HEK293 (cell line): Measurements from ENCODE around the gene ARHGAP26.

Experiments
- CTCF ChIA-PET: fragments of 350-600 bp; formaldehyde crosslinking; extraction: SDS; loops from one replicate; lab custom pipeline; 2021; ENCODE audit warnings: antibody characterized with exemption; lab: Yijun Ruan, JAX
- POLR2A ChIA-PET: fragments of 300-600 bp; formaldehyde crosslinking; extraction: SDS; loops from one replicate; lab custom pipeline; 2020; ENCODE audit warnings: antibody characterized with exemption, inconsistent platforms; lab: Yijun Ruan, JAX
- H3K27ac ChIP-seq: fragments of 200-500 bp; sonication (Bioruptor generic); 2 replicates; pipeline ENCODE4 v1.5.1; 2014; ENCODE audit warnings: low read depth, low read length, control low read depth, inconsistent platforms; ENCODE audit errors: extremely low read depth
- H3K36me3 ChIP-seq, 2 experiments: fragments of 200-500 bp in 1 of 2; sonication (Bioruptor generic) in 1 of 2; 1 replicate in 1 of 2; 2 replicates in 1 of 2; pipeline ENCODE4 v1.5.1; 2014 to 2017; ENCODE audit warnings: inconsistent platforms in 2 of 2, low read length in 2 of 2; ENCODE audit not compliant: control insufficient read depth in 2 of 2, insufficient read depth in 1 of 2
- H3K4me1 ChIP-seq: fragments of 200-500 bp; sonication (Bioruptor generic); 2 replicates; pipeline ENCODE4 v1.5.1; 2014; ENCODE audit warnings: mild to moderate bottlenecking, low read length, inconsistent platforms; ENCODE audit not compliant: control insufficient read depth, insufficient read depth
- H3K4me3 ChIP-seq: 2 replicates; pipeline ENCODE4 v1.5.1; 2011; ENCODE audit warnings: low read depth, mild to moderate bottlenecking, control low read depth, low read length, moderate library complexity
- H3K9me3 ChIP-seq: fragments of 200-500 bp; sonication (Bioruptor generic); 2 replicates; pipeline ENCODE4 v1.5.1; 2014; ENCODE audit warnings: low read depth, low read length, inconsistent platforms; ENCODE audit not compliant: control insufficient read depth, insufficient read depth
- BCL11A ChIP-seq: fragments of 450-650 bp; formaldehyde crosslinking; IDR thresholded peaks from 2 replicates; pipeline ENCODE4 v1.5.1; 2016; ENCODE audit warnings: low read depth, missing biosample characterization, missing genetic modification characterization
- GLIS2 ChIP-seq: fragments of 450-650 bp; formaldehyde crosslinking; IDR thresholded peaks from 2 replicates; pipeline ENCODE4 v1.5.1; 2016; ENCODE audit warnings: missing biosample characterization, missing genetic modification characterization
- SP2 ChIP-seq: fragments of 450-650 bp; formaldehyde crosslinking; IDR thresholded peaks from 2 replicates; pipeline ENCODE4 v1.5.1; 2016; ENCODE audit warnings: missing biosample characterization, missing genetic modification characterization
- ZBTB20 ChIP-seq: fragments of 450-650 bp; formaldehyde crosslinking; IDR thresholded peaks from 2 replicates; pipeline ENCODE4 v1.5.1; 2016; ENCODE audit warnings: missing biosample characterization, missing genetic modification characterization
- ZBTB21 ChIP-seq: fragments of 450-650 bp; formaldehyde crosslinking; IDR thresholded peaks from 2 replicates; pipeline ENCODE4 v1.5.1; 2017; ENCODE audit warnings: missing biosample characterization, missing genetic modification characterization
- ZFHX2 ChIP-seq: fragments of 450-650 bp; formaldehyde crosslinking; conservative IDR thresholded peaks from 2 replicates; pipeline ENCODE4 v1.5.1; 2016; ENCODE audit warnings: missing biosample characterization, missing genetic modification characterization
- ZFP69B ChIP-seq: fragments of 450-650 bp; formaldehyde crosslinking; IDR thresholded peaks from 2 replicates; pipeline ENCODE4 v1.5.1; 2016; ENCODE audit warnings: missing biosample characterization, missing genetic modification characterization
- ZIC2 ChIP-seq: fragments of 450-650 bp; formaldehyde crosslinking; IDR thresholded peaks from 2 replicates; pipeline ENCODE4 v1.5.1; 2016; ENCODE audit warnings: missing biosample characterization, missing genetic modification characterization
- ZNF112 ChIP-seq: fragments of 450-650 bp; formaldehyde crosslinking; IDR thresholded peaks from 2 replicates; pipeline ENCODE4 v1.5.0; 2017; ENCODE audit warnings: missing biosample characterization, missing genetic modification characterization
- ZNF138 ChIP-seq: fragments of 450-650 bp; formaldehyde crosslinking; IDR thresholded peaks from 2 replicates; pipeline ENCODE4 v1.5.1; 2016; ENCODE audit warnings: missing biosample characterization, missing genetic modification characterization, borderline replicate concordance
- ZNF174 ChIP-seq: fragments of 450-650 bp; formaldehyde crosslinking; IDR thresholded peaks from 2 replicates; pipeline ENCODE4 v1.5.0; 2017; ENCODE audit warnings: missing biosample characterization, mild to moderate bottlenecking, missing genetic modification characterization
- ZNF48 ChIP-seq: fragments of 450-650 bp; formaldehyde crosslinking; IDR thresholded peaks from 2 replicates; pipeline ENCODE4 v1.5.1; 2016; ENCODE audit warnings: missing biosample characterization, missing genetic modification characterization
- ZNF629 ChIP-seq: fragments of 450-650 bp; formaldehyde crosslinking; IDR thresholded peaks from 2 replicates; pipeline ENCODE4 v1.5.1; 2017; ENCODE audit warnings: missing biosample characterization, missing genetic modification characterization
- ZNF660 ChIP-seq: fragments of 450-650 bp; IDR thresholded peaks from 2 replicates; pipeline ENCODE4 v1.5.1; 2018; ENCODE audit warnings: missing biosample characterization, mild to moderate bottlenecking, missing genetic modification characterization
- ZNF677 ChIP-seq: fragments of 450-650 bp; IDR thresholded peaks from 2 replicates; pipeline ENCODE4 v1.5.0; 2018; ENCODE audit warnings: missing biosample characterization, mild to moderate bottlenecking, missing genetic modification characterization, moderate library complexity
- ZNF785 ChIP-seq: fragments of 450-650 bp; formaldehyde crosslinking; IDR thresholded peaks from 2 replicates; pipeline ENCODE4 v1.5.1; 2016; ENCODE audit warnings: missing biosample characterization, missing genetic modification characterization
- ZSCAN30 ChIP-seq: fragments of 450-650 bp; IDR thresholded peaks from 2 replicates; pipeline ENCODE4 v1.5.1; 2018; ENCODE audit warnings: missing biosample characterization, mild to moderate bottlenecking, missing genetic modification characterization, moderate library complexity
- TF ChIP-seq, protein P1 (sequence below): fragments of 450-650 bp; formaldehyde crosslinking; IDR thresholded peaks from 2 replicates; pipeline ENCODE4 v1.5.1; 2016; ENCODE audit warnings: missing biosample characterization, missing genetic modification characterization, low read depth
- TF ChIP-seq, protein P2 (sequence below): fragments of 450-650 bp; formaldehyde crosslinking; IDR thresholded peaks from 2 replicates; pipeline ENCODE4 v1.5.1; 2017; ENCODE audit warnings: missing biosample characterization, missing genetic modification characterization
- TF ChIP-seq, protein P3 (sequence below): fragments of 450-650 bp; formaldehyde crosslinking; IDR thresholded peaks from 2 replicates; pipeline ENCODE4 v1.5.1; 2016; ENCODE audit warnings: missing biosample characterization, missing genetic modification characterization
- TF ChIP-seq, protein P4 (sequence below): fragments of 450-650 bp; formaldehyde crosslinking; IDR thresholded peaks from 2 replicates; pipeline ENCODE4 v1.5.1; 2016; ENCODE audit warnings: missing biosample characterization, missing genetic modification characterization
- TF ChIP-seq, protein P5 (sequence below): fragments of 450-650 bp; formaldehyde crosslinking; IDR thresholded peaks from 2 replicates; pipeline ENCODE4 v1.5.1; 2016; ENCODE audit warnings: missing biosample characterization, missing genetic modification characterization

Gene ARHGAP26

DNA sequence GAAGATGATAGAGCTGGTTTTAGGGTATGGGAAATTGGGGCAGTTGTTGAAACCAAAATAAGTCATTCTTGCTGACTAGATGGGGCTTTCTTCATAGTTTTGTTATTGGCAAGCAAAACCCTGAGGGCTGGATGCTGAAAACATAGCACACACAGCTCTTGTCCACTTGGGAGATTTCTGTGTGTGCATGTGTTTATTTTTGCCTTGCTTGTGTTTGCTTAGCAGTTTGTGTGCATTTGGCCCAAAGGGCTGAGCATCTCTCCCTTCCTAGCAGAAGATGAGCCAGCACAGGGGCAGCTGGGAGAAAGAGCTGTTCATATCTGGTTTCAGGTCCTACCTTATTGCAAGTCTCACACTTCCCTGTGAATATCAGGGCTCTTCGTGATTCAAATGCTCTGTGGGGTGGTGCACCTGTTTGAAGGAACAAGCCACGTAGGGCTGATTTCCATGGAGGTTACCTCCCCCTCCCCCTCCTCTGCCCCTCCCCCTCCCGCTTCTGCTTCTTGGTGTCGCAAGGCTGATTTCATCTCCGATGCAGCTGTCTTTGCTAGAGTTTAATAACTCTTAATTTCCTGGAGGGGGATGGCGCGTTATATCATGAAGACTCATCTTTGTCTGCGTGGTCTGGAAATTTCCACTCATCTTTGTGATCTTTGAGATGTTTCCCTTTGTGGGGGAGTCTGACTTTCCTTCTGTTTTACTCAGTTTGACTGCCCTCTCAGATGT, 296.5 kb downstream of the ARHGAP26 start:
- ChIA-PET CTCF (interaction anchor here (0.6 kb wide), 1 partner anchor 36 kb away, joined by 3 read pairs; no protein-coding TSS in a partner anchor), POLR2A (no interaction called here)
- H3K27ac ChIP-seq = no peak overlapping the region
- TF ChIP-seq, protein P1, sequence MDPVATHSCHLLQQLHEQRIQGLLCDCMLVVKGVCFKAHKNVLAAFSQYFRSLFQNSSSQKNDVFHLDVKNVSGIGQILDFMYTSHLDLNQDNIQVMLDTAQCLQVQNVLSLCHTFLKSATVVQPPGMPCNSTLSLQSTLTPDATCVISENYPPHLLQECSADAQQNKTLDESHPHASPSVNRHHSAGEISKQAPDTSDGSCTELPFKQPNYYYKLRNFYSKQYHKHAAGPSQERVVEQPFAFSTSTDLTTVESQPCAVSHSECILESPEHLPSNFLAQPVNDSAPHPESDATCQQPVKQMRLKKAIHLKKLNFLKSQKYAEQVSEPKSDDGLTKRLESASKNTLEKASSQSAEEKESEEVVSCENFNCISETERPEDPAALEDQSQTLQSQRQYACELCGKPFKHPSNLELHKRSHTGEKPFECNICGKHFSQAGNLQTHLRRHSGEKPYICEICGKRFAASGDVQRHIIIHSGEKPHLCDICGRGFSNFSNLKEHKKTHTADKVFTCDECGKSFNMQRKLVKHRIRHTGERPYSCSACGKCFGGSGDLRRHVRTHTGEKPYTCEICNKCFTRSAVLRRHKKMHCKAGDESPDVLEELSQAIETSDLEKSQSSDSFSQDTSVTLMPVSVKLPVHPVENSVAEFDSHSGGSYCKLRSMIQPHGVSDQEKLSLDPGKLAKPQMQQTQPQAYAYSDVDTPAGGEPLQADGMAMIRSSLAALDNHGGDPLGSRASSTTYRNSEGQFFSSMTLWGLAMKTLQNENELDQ (tag by site-specific recombination) = no peak
- TF ChIP-seq ZNF677 = peak; percentile 85
- no peak overlapping the region for H3K4me3 ChIP-seq
- no peaks in the 10 kb centered on the region for H3K4me1 ChIP-seq
- H3K36me3 ChIP-seq = no peaks in the 10 kb centered on the region
- no peaks in the 10 kb centered on the region for H3K9me3 ChIP-seq

DNA sequence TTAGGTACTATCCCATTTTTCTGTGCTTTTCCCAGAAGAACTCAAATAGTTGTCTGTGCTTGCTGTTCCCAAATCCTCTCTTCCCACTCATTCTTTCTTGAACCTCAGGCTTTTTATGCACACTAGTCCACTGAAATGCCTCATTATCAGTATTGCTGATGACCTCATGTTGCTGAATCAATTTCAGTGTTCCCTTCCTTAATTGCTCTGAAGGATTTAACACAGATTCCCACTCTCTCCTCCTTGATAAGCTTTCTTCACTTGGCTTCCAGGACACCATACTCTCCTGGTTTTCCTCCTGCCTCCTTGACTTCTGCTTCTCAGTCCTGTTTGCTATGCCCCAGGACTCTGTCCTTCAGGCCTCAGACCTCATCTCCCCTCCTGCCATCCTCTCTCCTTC, 298.5 kb downstream of the ARHGAP26 start:
- Histone ChIP-seq H3K27ac (no peak overlapping the region), H3K4me3 (no peak overlapping the region), H3K4me1 (no peaks in the 10 kb centered on the region), H3K9me3 (no peaks in the 10 kb centered on the region), H3K36me3 (no peaks in the 10 kb centered on the region)
- TF ChIP-seq ZNF629 (tag by site-specific recombination) (peak; percentile 54), ZIC2 (tag by site-specific recombination) (no peak), ZNF174 (tag by site-specific recombination) (no peak), ZFHX2 (peak; percentile 32; the same call in 1 of the 2 replicates), ZFP69B (tag by site-specific recombination) (0 out of 2 replicates have a peak, but pooled peaks have one; percentile 10), ZBTB21 (tag by site-specific recombination) (peak; percentile 54; the same call in 1 of the 2 replicates), ZBTB20 (tag by site-specific recombination) (peak; percentile 90), ZNF660 (no peak)
- TF ChIP-seq, protein P2, sequence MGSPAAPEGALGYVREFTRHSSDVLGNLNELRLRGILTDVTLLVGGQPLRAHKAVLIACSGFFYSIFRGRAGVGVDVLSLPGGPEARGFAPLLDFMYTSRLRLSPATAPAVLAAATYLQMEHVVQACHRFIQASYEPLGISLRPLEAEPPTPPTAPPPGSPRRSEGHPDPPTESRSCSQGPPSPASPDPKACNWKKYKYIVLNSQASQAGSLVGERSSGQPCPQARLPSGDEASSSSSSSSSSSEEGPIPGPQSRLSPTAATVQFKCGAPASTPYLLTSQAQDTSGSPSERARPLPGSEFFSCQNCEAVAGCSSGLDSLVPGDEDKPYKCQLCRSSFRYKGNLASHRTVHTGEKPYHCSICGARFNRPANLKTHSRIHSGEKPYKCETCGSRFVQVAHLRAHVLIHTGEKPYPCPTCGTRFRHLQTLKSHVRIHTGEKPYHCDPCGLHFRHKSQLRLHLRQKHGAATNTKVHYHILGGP (tag by site-specific recombination) = no peak
- ChIA-PET CTCF (no interaction called here), POLR2A (no interaction called here)

DNA sequence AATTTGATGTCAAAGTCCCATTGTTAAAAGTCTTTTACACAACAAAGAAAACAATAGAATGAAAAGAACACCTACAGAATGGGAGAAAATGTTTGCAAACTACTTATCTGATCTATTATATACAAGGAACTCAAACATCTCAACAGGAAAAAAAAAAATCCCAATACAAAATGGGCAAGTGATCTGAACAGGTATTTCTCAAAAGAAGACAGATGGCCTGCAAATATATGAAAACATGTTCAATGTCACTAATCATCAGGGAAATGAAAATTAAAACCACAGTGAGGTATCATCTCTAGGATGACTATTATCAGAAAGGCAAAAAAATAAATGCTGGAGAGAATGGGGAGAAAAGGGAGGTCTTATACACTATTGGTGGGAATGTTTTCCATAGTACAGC, 301.8 kb downstream of the ARHGAP26 start:
- ChIA-PET POLR2A (no interaction called here), CTCF (no interaction called here)
- no peaks in the 10 kb centered on the region for H3K36me3 ChIP-seq
- no peaks in the 10 kb centered on the region for H3K4me1 ChIP-seq
- no peaks in the 10 kb centered on the region for H3K9me3 ChIP-seq
- H3K27ac ChIP-seq = no peak overlapping the region
- no peak for TF ChIP-seq ZSCAN30 (tag by site-specific recombination)
- no peak for TF ChIP-seq ZNF112 (tag by site-specific recombination)
- TF ChIP-seq ZNF174 (tag by site-specific recombination) = no peak
- TF ChIP-seq, protein P3, sequence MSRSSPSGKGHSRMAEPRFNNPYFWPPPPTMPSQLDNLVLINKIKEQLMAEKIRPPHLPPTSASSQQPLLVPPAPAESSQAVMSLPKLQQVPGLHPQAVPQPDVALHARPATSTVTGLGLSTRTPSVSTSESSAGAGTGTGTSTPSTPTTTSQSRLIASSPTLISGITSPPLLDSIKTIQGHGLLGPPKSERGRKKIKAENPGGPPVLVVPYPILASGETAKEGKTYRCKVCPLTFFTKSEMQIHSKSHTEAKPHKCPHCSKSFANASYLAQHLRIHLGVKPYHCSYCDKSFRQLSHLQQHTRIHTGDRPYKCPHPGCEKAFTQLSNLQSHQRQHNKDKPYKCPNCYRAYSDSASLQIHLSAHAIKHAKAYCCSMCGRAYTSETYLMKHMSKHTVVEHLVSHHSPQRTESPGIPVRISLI (tag by site-specific recombination) = no peak
- TF ChIP-seq, protein P2 (tag by site-specific recombination) = no peak
- no peak for TF ChIP-seq GLIS2 (tag by site-specific recombination)
- TF ChIP-seq ZNF660 = no peak
- TF ChIP-seq, protein P4, sequence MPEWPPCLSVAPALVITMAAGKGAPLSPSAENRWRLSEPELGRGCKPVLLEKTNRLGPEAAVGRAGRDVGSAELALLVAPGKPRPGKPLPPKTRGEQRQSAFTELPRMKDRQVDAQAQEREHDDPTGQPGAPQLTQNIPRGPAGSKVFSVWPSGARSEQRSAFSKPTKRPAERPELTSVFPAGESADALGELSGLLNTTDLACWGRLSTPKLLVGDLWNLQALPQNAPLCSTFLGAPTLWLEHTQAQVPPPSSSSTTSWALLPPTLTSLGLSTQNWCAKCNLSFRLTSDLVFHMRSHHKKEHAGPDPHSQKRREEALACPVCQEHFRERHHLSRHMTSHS (tag by site-specific recombination) = no peak
- no peak for TF ChIP-seq ZNF785 (tag by site-specific recombination)
- no peak for TF ChIP-seq ZNF138 (tag by site-specific recombination)
- no peak for TF ChIP-seq ZNF48 (tag by site-specific recombination)
- TF ChIP-seq, protein P5, sequence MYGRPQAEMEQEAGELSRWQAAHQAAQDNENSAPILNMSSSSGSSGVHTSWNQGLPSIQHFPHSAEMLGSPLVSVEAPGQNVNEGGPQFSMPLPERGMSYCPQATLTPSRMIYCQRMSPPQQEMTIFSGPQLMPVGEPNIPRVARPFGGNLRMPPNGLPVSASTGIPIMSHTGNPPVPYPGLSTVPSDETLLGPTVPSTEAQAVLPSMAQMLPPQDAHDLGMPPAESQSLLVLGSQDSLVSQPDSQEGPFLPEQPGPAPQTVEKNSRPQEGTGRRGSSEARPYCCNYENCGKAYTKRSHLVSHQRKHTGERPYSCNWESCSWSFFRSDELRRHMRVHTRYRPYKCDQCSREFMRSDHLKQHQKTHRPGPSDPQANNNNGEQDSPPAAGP (tag by site-specific recombination) = no peak
- no peak for TF ChIP-seq BCL11A
- TF ChIP-seq SP2 = no peak
- no peak overlapping the region for H3K4me3 ChIP-seq
